Measurements from ENCODE around the gene FIBCD1.

GRCh38 chr9:130929571-130930038, 9.4 kb downstream of the FIBCD1 start:
- TF ChIP-seq, protein P1, sequence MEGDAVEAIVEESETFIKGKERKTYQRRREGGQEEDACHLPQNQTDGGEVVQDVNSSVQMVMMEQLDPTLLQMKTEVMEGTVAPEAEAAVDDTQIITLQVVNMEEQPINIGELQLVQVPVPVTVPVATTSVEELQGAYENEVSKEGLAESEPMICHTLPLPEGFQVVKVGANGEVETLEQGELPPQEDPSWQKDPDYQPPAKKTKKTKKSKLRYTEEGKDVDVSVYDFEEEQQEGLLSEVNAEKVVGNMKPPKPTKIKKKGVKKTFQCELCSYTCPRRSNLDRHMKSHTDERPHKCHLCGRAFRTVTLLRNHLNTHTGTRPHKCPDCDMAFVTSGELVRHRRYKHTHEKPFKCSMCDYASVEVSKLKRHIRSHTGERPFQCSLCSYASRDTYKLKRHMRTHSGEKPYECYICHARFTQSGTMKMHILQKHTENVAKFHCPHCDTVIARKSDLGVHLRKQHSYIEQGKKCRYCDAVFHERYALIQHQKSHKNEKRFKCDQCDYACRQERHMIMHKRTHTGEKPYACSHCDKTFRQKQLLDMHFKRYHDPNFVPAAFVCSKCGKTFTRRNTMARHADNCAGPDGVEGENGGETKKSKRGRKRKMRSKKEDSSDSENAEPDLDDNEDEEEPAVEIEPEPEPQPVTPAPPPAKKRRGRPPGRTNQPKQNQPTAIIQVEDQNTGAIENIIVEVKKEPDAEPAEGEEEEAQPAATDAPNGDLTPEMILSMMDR (conservative IDR thresholded peaks at IDR 0.05): no peak
- no peak for TF ChIP-seq ZFX (IDR thresholded peaks at IDR 0.05)

Measured in C4-2B (cell line).